HG03060 (cell line): ENCODE data around the gene SLC37A1.
"Not testable (repeated sequence)": the region's sequence is repeated elsewhere in the genome, so short reads cannot be mapped to it uniquely, and the experiment has no call there.

ENCODE experiments used
- ATAC-seq: cut with Tn5 transposase; IDR thresholded peaks from one replicate; pipeline ENCODE4 v1.9.1; 2021; ENCODE audit warnings: low read depth, moderate number of reproducible peaks; ENCODE audit not compliant: unreplicated experiment

The SLC37A1 gene

GRCh38 chr21:42627527-42628289, 114.1 kb downstream of the SLC37A1 start:
- no peak for ATAC-seq

DNA sequence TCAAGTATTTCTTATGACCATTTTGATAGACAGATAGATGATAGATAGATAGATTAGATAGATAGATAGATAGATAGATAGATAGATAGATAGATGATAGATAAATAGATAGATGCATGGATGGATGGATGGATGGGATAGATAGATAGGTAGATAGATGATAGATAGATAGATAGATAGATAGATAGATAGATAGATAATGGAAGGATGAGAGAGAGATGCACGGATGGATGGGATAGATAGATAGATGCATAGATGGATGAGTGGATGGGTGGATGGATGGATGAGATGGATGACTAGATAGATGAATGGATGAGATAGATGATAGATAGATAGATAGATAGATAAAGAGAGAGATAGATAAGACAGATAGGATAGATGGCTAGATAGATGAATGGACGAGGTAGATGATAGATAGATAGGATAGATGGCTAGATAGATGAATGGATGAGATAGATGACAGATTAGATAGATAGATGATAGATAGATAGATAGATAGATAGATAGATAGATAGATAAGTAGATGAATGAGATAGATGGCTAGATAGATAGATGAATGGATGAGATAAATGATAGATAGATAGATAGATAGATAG, 114.9 kb downstream of the SLC37A1 start:
- not testable (repeated sequence) for ATAC-seq

DNA sequence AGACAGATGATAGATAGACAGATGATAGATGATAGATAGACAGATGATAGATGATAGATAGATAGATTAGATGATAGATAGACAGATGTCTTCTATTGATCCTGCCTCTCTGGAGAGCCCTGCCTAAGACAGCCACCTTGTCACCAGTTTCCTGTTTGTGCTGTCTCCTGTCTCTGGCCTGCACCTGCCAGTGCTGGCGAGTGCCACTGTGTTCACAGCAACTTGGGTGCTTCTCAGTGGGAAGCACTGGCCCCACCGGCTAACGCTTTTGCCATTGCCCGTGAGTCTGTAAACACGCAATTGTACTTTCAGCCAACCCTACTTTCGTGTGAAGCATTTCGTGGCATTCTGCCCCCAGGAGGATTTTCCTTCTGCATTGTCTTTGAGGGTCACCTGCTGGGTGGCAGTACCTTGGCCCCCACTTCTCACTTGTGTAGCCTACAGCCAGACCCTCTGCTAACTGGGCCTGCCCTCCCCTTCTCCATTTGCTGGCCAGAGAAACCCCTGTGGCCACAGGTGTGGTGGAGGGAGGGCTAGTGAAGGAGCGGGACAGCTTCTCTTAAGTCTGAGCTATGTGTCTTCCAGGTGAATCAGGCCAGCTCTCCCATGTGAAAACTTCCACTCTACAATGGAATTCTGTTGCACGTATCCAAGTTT, 116.4 kb downstream of the SLC37A1 start:
- ATAC-seq: no peak

DNA sequence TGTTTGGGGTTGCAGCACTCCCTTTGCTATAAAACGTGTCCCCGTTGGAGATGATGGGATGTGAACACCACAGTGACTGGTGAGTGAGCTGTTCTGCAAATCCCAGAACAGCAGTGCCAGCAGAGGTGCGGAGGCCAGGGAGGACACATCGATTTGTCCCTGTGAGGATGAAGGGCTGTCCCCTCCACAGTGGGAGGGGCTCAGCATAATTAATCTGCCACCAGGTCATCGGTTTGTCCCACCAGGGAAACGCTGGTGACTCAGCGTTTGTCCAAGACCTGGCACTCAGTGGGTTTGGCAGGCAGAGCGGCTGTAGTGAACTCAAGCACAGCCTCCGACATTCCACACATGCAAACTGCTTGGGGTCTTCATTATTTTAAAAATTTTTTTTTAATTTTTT, 117.0 kb downstream of the SLC37A1 start:
- no peak for ATAC-seq
